Posterior vena cava (tissue), 2 donors: ENCODE results near the gene GAL. TPM values are rescaled to one million over a fixed set of nuclear protein-coding genes. Genes with fewer than 3 reads are reported as not detected.

Experiments used
- total RNA-seq, 2 donors: library from RNA; stranded (reverse); fragmentation: NEBNext Ultra II Directional; extraction: Animal tissue kit (Norgen Biotek cat#: 25700); gene quantifications; one replicate each; pipeline ENCODE4 v1.2.1, GENCODE V29; 2021
- donor health status: DM: yes; HTN: yes; CAD: no.
- donor health status: DM: yes; HTN: yes; CAD: no.

The GAL gene
- total RNA-seq, 2 donors from 2014 or later: 0.52 TPM; not detected in 1

Other genes starting within 250 kb of the GAL start
- 10 to 100 TPM; 84.2 to 92.9 TPM for gene PPP6R3, start 223.8 kb upstream of the GAL start, total RNA-seq
- under 1 TPM; 0.62 to 0.93 TPM for gene TESMIN, start 67.0 kb downstream of the GAL start, total RNA-seq
- 100 to 1,000 TPM in 1 of 2 donors, 10 to 100 TPM in 1; 62.3 to 127 TPM for gene CPT1A, start 157.4 kb downstream of the GAL start, total RNA-seq
- gene MRPL21, start 219.3 kb downstream of the GAL start, total RNA-seq: 10 to 100 TPM; 44.9 to 47.5 TPM
- gene IGHMBP2, start 219.3 kb downstream of the GAL start, total RNA-seq: 10 to 100 TPM; 18.3 to 18.4 TPM